Ureter (tissue), 1 donor: ENCODE data around the gene IGF2BP1. TPM values are rescaled to one million over a fixed set of nuclear protein-coding genes. Genes with fewer than 3 reads are reported as not detected.
"Not testable (repeated sequence)": the region's sequence is repeated elsewhere in the genome, so short reads cannot be mapped to it uniquely, and the experiment has no call there.

Experiments used
- DNase-seq: peaks from one replicate; pipeline ENCODE4 v3.0.0-alpha.2; 2020; ENCODE audit warnings: low spot score
- total RNA-seq: library from RNA; stranded (reverse); gene quantifications from one replicate; pipeline ENCODE4 v1.2.4, GENCODE V29; 2023
- donor health status: DM: yes; HTN: yes; CAD: no.

IGF2BP1 gene
- total RNA-seq, 1 donor from 2014 or later, result not detected

- no peak for DNase-seq
Measured at GRCh38 chr17:49054342-49055092, 57.3 kb downstream of the IGF2BP1 start.

GRCh38 chr17:49055181-49055927 lies 58.2 kb downstream of the IGF2BP1 start:
- no peak for DNase-seq

GRCh38 chr17:49061524-49061943 lies 64.3 kb downstream of the IGF2BP1 start:
- no peak for DNase-seq

GRCh38 chr17:49063652-49064051 lies 66.5 kb downstream of the IGF2BP1 start:
- DNase-seq, result no peak

- DNase-seq, result no peak
Measured at GRCh38 chr17:49067163-49067562, 70.0 kb downstream of the IGF2BP1 start.

GRCh38 chr17:49069585-49070273 lies 72.5 kb downstream of the IGF2BP1 start:
- no peak for DNase-seq

GRCh38 chr17:49071106-49071505 lies 73.9 kb downstream of the IGF2BP1 start:
- no peak for DNase-seq

GRCh38 chr17:49074851-49075540 lies 77.8 kb downstream of the IGF2BP1 start:
- no peak for DNase-seq

- DNase-seq, result no peak
Measured at GRCh38 chr17:49076573-49077384, 79.6 kb downstream of the IGF2BP1 start.

- DNase-seq, result no peak
Measured at GRCh38 chr17:49078248-49078647, 81.1 kb downstream of the IGF2BP1 start.

GRCh38 chr17:49079840-49080663 lies 82.9 kb downstream of the IGF2BP1 start:
- DNase-seq, result no peak

GRCh38 chr17:49082231-49082630 lies 85.0 kb downstream of the IGF2BP1 start:
- DNase-seq, result no peak

- DNase-seq, result not testable (repeated sequence)
Measured at GRCh38 chr17:49085046-49085445, 87.9 kb downstream of the IGF2BP1 start.

GRCh38 chr17:49085565-49086315 lies 88.6 kb downstream of the IGF2BP1 start:
- DNase-seq, result no peak

- DNase-seq, result no peak
Measured at GRCh38 chr17:49086316-49086605, 89.1 kb downstream of the IGF2BP1 start.

GRCh38 chr17:49086649-49087048 lies 89.5 kb downstream of the IGF2BP1 start:
- no peak for DNase-seq

GRCh38 chr17:49089094-49089493 lies 91.9 kb downstream of the IGF2BP1 start:
- DNase-seq, result no peak

- DNase-seq, result no peak
Measured at GRCh38 chr17:49090878-49091594, 93.9 kb downstream of the IGF2BP1 start.

GRCh38 chr17:49093131-49093530 lies 95.9 kb downstream of the IGF2BP1 start:
- no peak for DNase-seq
